Colonic mucosa (tissue), 4 donors: Measurements from ENCODE around the gene HYOU1. TPM values are rescaled to one million over a fixed set of nuclear protein-coding genes. Genes with fewer than 3 reads are reported as not detected.

Source experiments
- DNase-seq: peaks from one replicate; pipeline ENCODE4 v3.0.0-alpha.2; 2020
- H3K27ac ChIP-seq: fragments of 200-600 bp; one replicate; pipeline ENCODE4 v1.8.0; 2021
- H3K27me3 ChIP-seq: fragments of 200-600 bp; one replicate; pipeline ENCODE4 v1.8.0; 2021
- H3K36me3 ChIP-seq: fragments of 200-600 bp; one replicate; pipeline ENCODE4 v1.8.0; 2021
- H3K4me1 ChIP-seq: fragments of 200-600 bp; one replicate; pipeline ENCODE4 v1.8.0; 2021; ENCODE audit warnings: mild to moderate bottlenecking
- H3K4me3 ChIP-seq: fragments of 200-600 bp; one replicate; pipeline ENCODE4 v1.8.0; 2021
- H3K9ac ChIP-seq, 2 donors: one replicate each; pipeline ENCODE4 v1.7.0; 2013; ENCODE audit warnings: control low read depth in 2 of 2, low read depth in 2 of 2, low read length in 2 of 2
- H3K9me3 ChIP-seq: fragments of 200-600 bp; one replicate; pipeline ENCODE4 v1.8.0; 2021
- CTCF ChIP-seq: fragments of 200-600 bp; IDR thresholded peaks from one replicate; pipeline ENCODE4 v1.8.0; 2022; ENCODE audit warnings: antibody characterized with exemption, mild to moderate bottlenecking
- intact Hi-C: fragments of 100-400 bp; cut with DNase I; formaldehyde crosslinking; loops from one replicate; pipeline ENCODE4 v1.14.1; 2022
- total RNA-seq, 2 donors: library from RNA; stranded (reverse); fragmentation: NEBNext Ultra II Directional in 1 of 2; extraction: Animal tissue kit (Norgen Biotek cat#: 25700) in 1 of 2; gene quantifications; one replicate each; pipeline ENCODE4 v1.2.1, GENCODE V29; 2021
- donor health status: healthy.
- donor health status: DM: no; HTN: no; CAD: no.
- donor health status: DM: no; HTN: no; CAD: no.

The HYOU1 gene
- total RNA-seq, 2 donors from 2014 or later = 120 to 273 TPM

- Histone ChIP-seq H3K27me3 (no peaks in the 10 kb centered on the region), H3K27ac (peak overlapping the region; percentile 90), H3K4me1 (no peaks in the 10 kb centered on the region), H3K9me3 (no peaks in the 10 kb centered on the region), H3K36me3 (peaks cover 5% of the 10 kb centered on the region), H3K4me3 (peak overlapping the region; percentile 71), H3K9ac (peak overlapping the region; percentile 86 to 87)
- intact Hi-C loops = no loop called here
- no peak for TF ChIP-seq CTCF
- no peak for DNase-seq
These were observed 36.2 kb upstream of the HYOU1 start for GRCh38 chr11:119092880-119093842.

DNA sequence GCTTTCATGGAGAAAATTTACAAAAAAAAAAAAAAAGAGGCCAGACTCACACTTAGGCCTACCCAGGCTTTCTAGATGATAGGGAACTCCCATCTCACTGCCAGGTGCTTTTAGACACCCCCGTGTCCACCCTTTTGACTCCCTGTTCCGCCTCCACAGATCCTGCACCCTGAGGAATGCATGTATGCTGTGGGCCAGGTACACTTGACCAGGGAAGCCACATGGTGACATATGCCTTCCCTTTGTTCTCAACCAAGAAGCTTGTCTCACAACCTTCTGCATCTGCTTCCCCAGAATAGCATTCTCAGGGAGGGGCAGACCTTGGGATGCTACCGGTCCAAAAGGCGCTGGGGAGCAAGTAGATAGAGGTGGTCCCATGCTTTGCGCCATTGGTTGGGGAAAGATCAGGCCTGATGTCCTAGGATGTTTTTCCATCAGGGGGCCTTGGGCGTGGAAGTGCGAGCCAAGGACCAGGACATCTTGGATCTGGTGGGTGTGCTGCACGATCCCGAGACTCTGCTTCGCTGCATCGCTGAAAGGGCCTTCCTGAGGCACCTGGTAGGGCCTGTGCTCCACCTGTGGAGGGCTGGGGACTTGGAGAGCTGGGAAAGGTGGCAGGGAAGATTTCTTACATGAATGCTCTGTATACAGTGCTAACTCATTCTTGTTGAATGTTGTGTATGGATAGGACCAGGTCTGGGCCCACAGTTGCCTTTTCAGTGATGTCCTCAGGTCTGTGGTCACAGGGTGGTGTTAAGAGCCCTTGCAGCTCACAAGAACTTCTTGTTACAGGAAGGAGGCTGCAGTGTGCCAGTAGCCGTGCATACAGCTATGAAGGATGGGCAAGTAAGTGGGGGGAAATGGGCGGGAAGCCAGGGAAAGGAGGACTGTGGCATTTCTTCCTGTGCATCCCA lies 35.2 kb upstream of the HYOU1 start:
- Histone ChIP-seq H3K4me1 (no peaks in the 10 kb centered on the region), H3K27ac (no peak overlapping the region), H3K9ac (peak overlapping the region in 1 of 2 donors; percentile 86), H3K36me3 (no peaks in the 10 kb centered on the region), H3K27me3 (no peaks in the 10 kb centered on the region), H3K9me3 (no peaks in the 10 kb centered on the region), H3K4me3 (no peak overlapping the region)
- no peak for TF ChIP-seq CTCF
- intact Hi-C loops = no loop called here
- DNase-seq = no peak

GRCh38 chr11:119091178-119091577 lies 34.2 kb upstream of the HYOU1 start:
- intact Hi-C loops = no loop called here
- Histone ChIP-seq H3K9ac (no peak overlapping the region), H3K9me3 (no peaks in the 10 kb centered on the region), H3K27ac (no peak overlapping the region), H3K36me3 (no peaks in the 10 kb centered on the region), H3K27me3 (no peaks in the 10 kb centered on the region), H3K4me3 (no peak overlapping the region), H3K4me1 (no peaks in the 10 kb centered on the region)
- TF ChIP-seq CTCF = no peak
- no peak for DNase-seq

DNA sequence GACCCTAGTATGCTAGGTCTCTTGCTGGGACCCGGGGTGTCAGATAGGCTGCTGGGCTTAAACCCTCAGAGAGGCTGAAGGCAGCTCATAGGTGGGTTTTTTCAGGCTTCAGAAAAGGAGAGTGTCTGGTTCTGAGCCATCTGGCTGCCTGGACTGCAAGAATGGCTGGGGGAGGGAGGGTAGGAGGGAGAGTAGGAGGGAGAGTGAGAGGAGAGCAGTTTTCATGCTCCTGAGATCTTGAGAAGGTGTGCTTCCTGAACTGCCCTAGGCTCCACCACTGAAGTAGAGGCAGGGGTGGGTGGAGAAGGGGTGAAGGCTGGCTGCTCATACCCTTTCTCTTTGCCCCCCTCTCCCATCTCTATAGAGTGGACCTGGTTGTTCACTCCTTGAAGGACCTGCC lies 32.3 kb upstream of the HYOU1 start:
- TF ChIP-seq CTCF = no peak
- H3K4me1 ChIP-seq = peaks cover 2% of the 10 kb centered on the region
- H3K27me3 ChIP-seq = no peaks in the 10 kb centered on the region
- no peaks in the 10 kb centered on the region for H3K36me3 ChIP-seq
- intact Hi-C loops = no loop called here
- H3K4me3 ChIP-seq = no peak overlapping the region
- H3K9me3 ChIP-seq = no peaks in the 10 kb centered on the region
- no peak overlapping the region for H3K9ac ChIP-seq
- no peak for DNase-seq
- H3K27ac ChIP-seq = no peak overlapping the region

GRCh38 chr11:119088406-119088805 lies 31.4 kb upstream of the HYOU1 start:
- H3K9me3 ChIP-seq = no peaks in the 10 kb centered on the region
- H3K36me3 ChIP-seq = no peaks in the 10 kb centered on the region
- peaks cover 7% of the 10 kb centered on the region for H3K4me1 ChIP-seq
- intact Hi-C loops = no loop called here
- no peak for DNase-seq
- no peak overlapping the region for H3K27ac ChIP-seq
- no peaks in the 10 kb centered on the region for H3K27me3 ChIP-seq
- no peak overlapping the region for H3K4me3 ChIP-seq
- no peak for TF ChIP-seq CTCF
- H3K9ac ChIP-seq = no peak overlapping the region
